Body of pancreas (tissue), 4 donors: Measurements from ENCODE around the gene ABLIM3. TPM values are rescaled to one million over a fixed set of nuclear protein-coding genes. Genes with fewer than 3 reads are reported as not detected.
A peak's percentile ranks its signal among the peaks of the same experiment; 100 is the strongest.

Experiments
- ATAC-seq: fragments of 150-250 bp; one replicate; pipeline ENCODE4 v1.9.1; 2016
- DNase-seq, 4 donors: peaks; one replicate each; pipeline ENCODE4 v3.0.0-alpha.2; 2019
- H3K27ac ChIP-seq, 4 donors: fragments of 200-600 bp; sonication (generic); 1 replicate in 3 of 4; 2 replicates in 1 of 4; pipeline versions ENCODE4 v1.5.1 to v1.6.1; 2016 to 2019; ENCODE audit warnings: mild to moderate bottlenecking in 1 of 4, mixed read lengths in 1 of 4, moderate library complexity in 1 of 4
- H3K27me3 ChIP-seq, 2 donors: fragments of 200-600 bp; sonication (generic); one replicate each; pipeline ENCODE4 v1.6.0; 2016; ENCODE audit warnings: mild to moderate bottlenecking in 1 of 2
- H3K36me3 ChIP-seq, 2 donors: fragments of 200-600 bp; sonication (generic); replicated peaks in 1 of 2; 2 replicates each; pipeline ENCODE4 v1.5.1; 2016; ENCODE audit warnings: low read depth in 2 of 2; ENCODE audit not compliant: insufficient read depth in 1 of 2
- H3K4me1 ChIP-seq: fragments of 200-600 bp; sonication (generic); one replicate; pipeline ENCODE4 v1.6.0; 2016
- H3K4me3 ChIP-seq, 2 donors: fragments of 200-600 bp; sonication (generic); 1 replicate in 1 of 2; 2 replicates in 1 of 2; pipeline ENCODE4 v1.5.1; 2016 to 2019
- H3K9me3 ChIP-seq, 3 donors: fragments of 200-600 bp; sonication (generic); 1 replicate in 2 of 3; 2 replicates in 1 of 3; pipeline ENCODE4 v1.5.1; 2016
- POLR2A ChIP-seq, 3 donors: fragments of 450-650 bp; IDR thresholded peaks; one replicate each; pipeline ENCODE4 v1.6.1; 2016; ENCODE audit warnings: antibody characterized with exemption in 3 of 3, mild to moderate bottlenecking in 2 of 3
- WGBS, 2 donors: methylation state at CpG; one replicate each; pipeline ENCODE4 v1.1.5; 2017; 5-methylcytosine and 5-hydroxymethylcytosine counted together
- intact Hi-C: fragments of 100-400 bp; cut with DNase I; formaldehyde crosslinking; loops from one replicate; pipeline ENCODE4 v1.15.1; 2023
- total RNA-seq, 2 donors: library from RNA; depleted of rRNA; stranded (reverse); fragments of >200 nt; gene quantifications; one replicate each; pipeline ENCODE4 v1.1.0, GENCODE V29; 2016
- TF ChIP-seq, protein P1 (sequence below), 7 experiments: fragments of 450-650 bp in 4 of 7; fragments of 200-600 bp in 3 of 7; sonication (generic) in 3 of 7; IDR thresholded peaks; one replicate each; pipeline ENCODE4 v1.5.1; 2016 to 2019; ENCODE audit warnings: antibody characterized with exemption in 7 of 7

ABLIM3 gene
- total RNA-seq, 2 donors from 2014 or later = 3.9 to 11.2 TPM

DNA sequence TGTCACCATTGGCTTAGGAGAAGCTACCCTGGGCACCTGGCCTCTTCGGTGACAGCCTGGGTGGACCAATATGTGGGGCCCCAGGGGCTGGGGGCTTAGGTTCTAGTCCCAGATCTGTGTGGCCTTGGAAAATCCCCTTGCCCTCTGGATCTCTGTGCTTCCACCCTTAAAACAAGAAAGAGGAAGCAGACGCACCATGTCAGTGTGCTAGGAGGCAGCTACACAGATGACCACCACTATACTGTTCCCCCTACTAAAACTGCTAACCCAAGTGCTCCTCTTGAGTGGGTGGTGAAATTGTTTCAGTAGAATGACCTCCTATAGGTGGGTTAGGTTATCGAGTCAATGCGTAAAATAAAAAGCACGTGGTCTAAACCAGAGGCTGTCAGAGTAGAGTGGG, 161.3 kb downstream of the ABLIM3 start:
- DNase-seq (no peak), ATAC-seq (no peak)
- TF ChIP-seq, protein P1, sequence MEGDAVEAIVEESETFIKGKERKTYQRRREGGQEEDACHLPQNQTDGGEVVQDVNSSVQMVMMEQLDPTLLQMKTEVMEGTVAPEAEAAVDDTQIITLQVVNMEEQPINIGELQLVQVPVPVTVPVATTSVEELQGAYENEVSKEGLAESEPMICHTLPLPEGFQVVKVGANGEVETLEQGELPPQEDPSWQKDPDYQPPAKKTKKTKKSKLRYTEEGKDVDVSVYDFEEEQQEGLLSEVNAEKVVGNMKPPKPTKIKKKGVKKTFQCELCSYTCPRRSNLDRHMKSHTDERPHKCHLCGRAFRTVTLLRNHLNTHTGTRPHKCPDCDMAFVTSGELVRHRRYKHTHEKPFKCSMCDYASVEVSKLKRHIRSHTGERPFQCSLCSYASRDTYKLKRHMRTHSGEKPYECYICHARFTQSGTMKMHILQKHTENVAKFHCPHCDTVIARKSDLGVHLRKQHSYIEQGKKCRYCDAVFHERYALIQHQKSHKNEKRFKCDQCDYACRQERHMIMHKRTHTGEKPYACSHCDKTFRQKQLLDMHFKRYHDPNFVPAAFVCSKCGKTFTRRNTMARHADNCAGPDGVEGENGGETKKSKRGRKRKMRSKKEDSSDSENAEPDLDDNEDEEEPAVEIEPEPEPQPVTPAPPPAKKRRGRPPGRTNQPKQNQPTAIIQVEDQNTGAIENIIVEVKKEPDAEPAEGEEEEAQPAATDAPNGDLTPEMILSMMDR (IDR thresholded peaks at IDR 0.05) = no peak
- no peak for TF ChIP-seq POLR2A (IDR thresholded peaks at IDR 0.05)
- Histone ChIP-seq H3K27me3 (no peaks in the 10 kb centered on the region), H3K36me3 (no peaks in the 10 kb centered on the region), H3K4me3 (no peak overlapping the region), H3K9me3 (no peaks in the 10 kb centered on the region), H3K27ac (no peak overlapping the region), H3K4me1 (no peaks in the 10 kb centered on the region)
- intact Hi-C loops = no loop called here
- 87 to 89% methylated on average over 5 of the region's 5 CpGs for WGBS, 2 donors

DNA sequence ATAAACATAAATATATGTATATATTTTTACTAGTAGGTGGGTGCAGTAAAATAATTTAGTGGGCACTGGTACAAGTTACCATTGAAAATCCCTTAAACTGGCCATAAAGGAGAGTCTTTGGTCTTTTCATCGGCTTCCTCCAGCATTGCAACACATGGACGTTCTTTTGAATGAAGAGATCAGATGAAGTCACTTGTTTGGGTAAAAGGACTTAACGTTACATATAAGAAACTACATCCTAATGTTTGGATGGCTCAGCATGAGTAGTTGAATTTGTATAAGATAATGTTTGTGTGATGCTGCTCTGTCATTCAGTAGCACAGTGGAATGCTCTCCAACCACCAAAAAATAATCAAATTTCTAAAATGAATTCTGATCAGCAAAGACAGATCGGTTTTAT, 161.9 kb downstream of the ABLIM3 start:
- TF ChIP-seq, protein P1 (IDR thresholded peaks at IDR 0.05) = no peak
- TF ChIP-seq POLR2A (IDR thresholded peaks at IDR 0.05) = no peak
- Histone ChIP-seq H3K9me3 (no peaks in the 10 kb centered on the region), H3K4me3 (no peak overlapping the region), H3K27me3 (no peaks in the 10 kb centered on the region), H3K27ac (no peak overlapping the region), H3K4me1 (no peaks in the 10 kb centered on the region), H3K36me3 (no peaks in the 10 kb centered on the region)
- 71 to 75% methylated on average over 4 of the region's 4 CpGs for WGBS, 2 donors
- ATAC-seq = no peak
- DNase-seq = no peak
- intact Hi-C loops = no loop called here

DNA sequence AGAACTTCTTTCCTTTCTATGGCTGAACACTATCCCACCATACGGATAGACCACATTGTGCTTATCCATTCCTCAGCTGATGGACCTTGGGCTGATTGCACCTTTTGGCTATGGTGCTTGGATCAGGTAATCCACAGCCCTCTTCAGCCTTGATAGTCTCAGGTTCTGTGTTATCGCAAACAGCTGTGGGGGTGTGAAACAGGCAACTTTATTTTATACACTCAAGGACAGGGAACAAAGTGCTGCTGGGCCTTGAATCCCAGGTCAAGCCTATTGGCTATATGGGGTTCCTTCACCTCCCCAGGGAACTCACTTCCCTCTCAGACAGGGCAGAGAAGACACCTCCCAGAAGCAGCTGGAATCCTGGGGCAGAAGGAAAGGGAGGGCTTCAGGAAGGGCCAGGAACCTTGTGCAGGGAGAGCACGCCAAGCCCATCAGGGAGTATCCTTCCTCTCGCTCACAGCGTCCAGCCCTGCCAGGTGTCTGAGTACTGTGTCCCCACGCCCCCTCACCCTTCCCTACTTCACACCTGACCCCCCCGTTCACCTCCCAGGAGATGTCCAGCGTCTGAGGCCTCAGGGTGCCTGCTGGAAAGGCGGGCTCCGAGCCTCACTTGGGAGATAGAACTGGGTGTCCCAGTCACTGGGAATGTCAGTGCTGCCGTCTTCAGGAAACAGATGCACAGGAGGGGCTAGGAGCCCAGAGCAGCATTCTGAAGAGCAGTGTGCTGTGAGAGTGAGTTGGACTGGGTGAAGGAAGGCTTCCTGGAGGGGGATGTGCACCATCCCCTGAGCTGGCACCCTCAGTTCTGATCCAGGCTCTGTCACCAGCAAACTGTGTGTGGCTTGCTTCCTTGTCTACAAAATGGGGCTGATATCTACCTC, 163.1 kb downstream of the ABLIM3 start:
- 72 to 88% methylated on average over 11 of the region's 11 CpGs for WGBS, 2 donors

DNA sequence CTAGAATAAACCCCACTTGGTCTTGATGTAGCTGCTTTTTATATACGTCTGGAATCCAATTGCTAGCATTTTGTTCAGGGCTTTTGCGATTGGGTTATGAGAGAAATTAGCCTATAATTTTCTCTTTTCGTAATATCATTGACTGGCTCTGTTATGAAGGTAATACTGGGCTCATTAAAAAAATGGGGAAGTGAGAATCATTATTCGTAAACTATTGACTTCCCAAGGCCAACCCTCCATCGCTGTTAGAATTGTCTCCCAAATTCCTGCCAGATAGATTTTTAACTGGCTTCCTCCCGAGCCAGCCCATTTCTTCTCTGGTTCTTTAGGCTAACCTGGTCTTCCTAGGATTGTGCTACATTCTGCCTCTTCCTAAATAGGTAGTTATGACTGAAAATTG, 168.1 kb downstream of the ABLIM3 start:
- Histone ChIP-seq H3K27ac (no peak overlapping the region), H3K36me3 (no peaks in the 10 kb centered on the region), H3K4me3 (no peak overlapping the region), H3K27me3 (no peaks in the 10 kb centered on the region), H3K4me1 (peaks cover 5% of the 10 kb centered on the region), H3K9me3 (no peaks in the 10 kb centered on the region)
- DNase-seq = no peak
- intact Hi-C loops = no loop called here
- ATAC-seq = no peak
- 51 to 54% methylated on average over 6 of the region's 6 CpGs for WGBS, 2 donors
- TF ChIP-seq, protein P1 (IDR thresholded peaks at IDR 0.05) = no peak
- no peak for TF ChIP-seq POLR2A (IDR thresholded peaks at IDR 0.05)

More for the DNA sequence above, 163.1 kb downstream of the ABLIM3 start:
- Histone ChIP-seq H3K9me3 (no peaks in the 10 kb centered on the region), H3K4me3 (no peak overlapping the region), H3K27me3 (no peaks in the 10 kb centered on the region), H3K4me1 (peaks cover 1% of the 10 kb centered on the region), H3K36me3 (no peaks in the 10 kb centered on the region), H3K27ac (no peak overlapping the region)
- TF ChIP-seq, protein P1 (IDR thresholded peaks at IDR 0.05) = no peak
- no peak for TF ChIP-seq POLR2A (IDR thresholded peaks at IDR 0.05)
- intact Hi-C loops = no loop called here
- ATAC-seq (peak; percentile 27), DNase-seq (no peak)

Other genes with a start within 250 kb of the ABLIM3 start
- gene SH3TC2, start 78.4 kb upstream of the ABLIM3 start, total RNA-seq = 1 to 10 TPM in 1 of 2 donors, under 1 TPM in 1; 0.33 to 8.6 TPM
- 1 to 10 TPM; 2.9 to 5.9 TPM for gene AFAP1L1, start 130.4 kb downstream of the ABLIM3 start, total RNA-seq
- 10 to 100 TPM in 1 of 2 donors, 1 to 10 TPM in 1; 4.9 to 10.6 TPM for gene GRPEL2, start 204.0 kb downstream of the ABLIM3 start, total RNA-seq
- 1 to 10 TPM; 3.9 to 5.6 TPM for gene PCYOX1L, start 216.6 kb downstream of the ABLIM3 start, total RNA-seq
- gene IL17B, start 237.8 kb downstream of the ABLIM3 start, total RNA-seq = not detected